HG03439 (cell line): ENCODE results near the gene TMEM178B.
"Not testable (repeated sequence)": the region's sequence is repeated elsewhere in the genome, so short reads cannot be mapped to it uniquely, and the experiment has no call there.

ENCODE experiments used
- ATAC-seq: cut with Tn5 transposase; IDR thresholded peaks from one replicate; pipeline ENCODE4 v1.9.1; 2021; ENCODE audit warnings: mild to moderate bottlenecking, moderate library complexity; ENCODE audit not compliant: unreplicated experiment

TMEM178B gene

GRCh38 chr7:141132671-141133070, 58.8 kb downstream of the TMEM178B start:
- ATAC-seq = no peak

- ATAC-seq = no peak
Observed at GRCh38 chr7:141133646-141134045, 59.8 kb downstream of the TMEM178B start.

GRCh38 chr7:141142058-141142457, 68.2 kb downstream of the TMEM178B start:
- no peak for ATAC-seq

- no peak for ATAC-seq
Observed at GRCh38 chr7:141144921-141145629, 71.2 kb downstream of the TMEM178B start.

GRCh38 chr7:141145630-141145982, 71.7 kb downstream of the TMEM178B start:
- ATAC-seq = no peak

- ATAC-seq = no peak
Observed at GRCh38 chr7:141147482-141147881, 73.6 kb downstream of the TMEM178B start.

GRCh38 chr7:141150465-141150864, 76.6 kb downstream of the TMEM178B start:
- no peak for ATAC-seq

GRCh38 chr7:141151746-141152145, 77.9 kb downstream of the TMEM178B start:
- no peak for ATAC-seq

GRCh38 chr7:141153231-141153630, 79.4 kb downstream of the TMEM178B start:
- no peak for ATAC-seq

GRCh38 chr7:141154131-141154732, 80.4 kb downstream of the TMEM178B start:
- no peak for ATAC-seq

- ATAC-seq = no peak
Observed at GRCh38 chr7:141156407-141156806, 82.5 kb downstream of the TMEM178B start.

GRCh38 chr7:141157138-141157765, 83.4 kb downstream of the TMEM178B start:
- ATAC-seq = no peak

- ATAC-seq = no peak
Observed at GRCh38 chr7:141158561-141158960, 84.7 kb downstream of the TMEM178B start.

GRCh38 chr7:141160246-141160860, 86.5 kb downstream of the TMEM178B start:
- no peak for ATAC-seq

GRCh38 chr7:141161550-141162535, 88.0 kb downstream of the TMEM178B start:
- no peak for ATAC-seq

GRCh38 chr7:141165521-141165920, 91.7 kb downstream of the TMEM178B start:
- ATAC-seq = no peak

GRCh38 chr7:141166926-141167325, 93.1 kb downstream of the TMEM178B start:
- no peak for ATAC-seq

- no peak for ATAC-seq
Observed at GRCh38 chr7:141167381-141167964, 93.6 kb downstream of the TMEM178B start.

GRCh38 chr7:141169157-141169556, 95.3 kb downstream of the TMEM178B start:
- not testable (repeated sequence) for ATAC-seq

- not testable (repeated sequence) for ATAC-seq
Observed at GRCh38 chr7:141175728-141176127, 101.9 kb downstream of the TMEM178B start.
